HG03139 (cell line): ENCODE results near the gene SPO11.

Experiments used
- ATAC-seq: cut with Tn5 transposase; IDR thresholded peaks from one replicate; pipeline ENCODE4 v1.9.1; 2021; ENCODE audit not compliant: unreplicated experiment

SPO11 gene

DNA sequence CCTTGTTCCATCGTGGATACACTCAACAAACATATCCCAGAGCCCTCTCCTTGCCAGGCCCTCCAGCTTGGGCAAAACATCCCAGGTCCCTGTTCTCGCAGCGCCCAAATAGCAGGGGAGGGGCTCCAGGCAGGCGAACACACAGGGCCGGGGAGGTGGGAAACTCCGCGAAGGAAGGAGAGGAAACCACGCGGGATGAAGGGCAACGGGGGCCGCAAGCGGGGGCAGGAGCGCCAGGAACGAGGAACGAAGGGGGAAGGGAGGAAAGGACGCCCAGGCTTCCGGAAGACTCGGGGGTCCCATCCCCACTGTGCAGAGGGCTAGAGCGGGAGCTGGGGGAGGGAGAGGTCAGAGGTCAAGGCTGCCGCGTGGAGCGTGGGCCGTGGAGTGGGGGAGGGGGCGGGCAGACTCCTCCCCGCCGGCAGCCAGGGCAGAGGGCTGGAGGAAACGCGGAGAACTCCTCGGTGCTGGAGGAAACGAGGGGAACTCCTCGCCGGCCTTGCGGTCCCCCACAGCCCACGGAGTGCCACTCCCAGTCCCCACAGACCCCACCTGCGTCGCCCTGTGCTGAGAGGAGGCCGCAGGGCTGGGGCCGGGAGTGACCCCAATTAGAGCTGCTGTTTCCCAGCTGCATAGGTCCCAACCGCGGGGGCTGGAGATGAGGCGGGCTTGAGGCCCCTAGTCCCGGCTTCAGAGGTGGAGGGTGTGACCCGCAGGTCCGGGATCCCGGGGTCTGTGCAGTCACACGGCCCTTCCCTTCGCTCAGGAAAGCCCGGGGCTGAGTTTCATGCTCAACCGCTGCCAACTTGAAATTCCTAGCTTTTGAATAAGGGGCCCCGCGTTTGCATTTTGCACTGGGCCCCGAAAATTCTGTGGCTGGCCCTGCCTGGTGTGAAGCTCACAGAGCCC lies 60.3 kb downstream of the SPO11 start:
- no peak for ATAC-seq

DNA sequence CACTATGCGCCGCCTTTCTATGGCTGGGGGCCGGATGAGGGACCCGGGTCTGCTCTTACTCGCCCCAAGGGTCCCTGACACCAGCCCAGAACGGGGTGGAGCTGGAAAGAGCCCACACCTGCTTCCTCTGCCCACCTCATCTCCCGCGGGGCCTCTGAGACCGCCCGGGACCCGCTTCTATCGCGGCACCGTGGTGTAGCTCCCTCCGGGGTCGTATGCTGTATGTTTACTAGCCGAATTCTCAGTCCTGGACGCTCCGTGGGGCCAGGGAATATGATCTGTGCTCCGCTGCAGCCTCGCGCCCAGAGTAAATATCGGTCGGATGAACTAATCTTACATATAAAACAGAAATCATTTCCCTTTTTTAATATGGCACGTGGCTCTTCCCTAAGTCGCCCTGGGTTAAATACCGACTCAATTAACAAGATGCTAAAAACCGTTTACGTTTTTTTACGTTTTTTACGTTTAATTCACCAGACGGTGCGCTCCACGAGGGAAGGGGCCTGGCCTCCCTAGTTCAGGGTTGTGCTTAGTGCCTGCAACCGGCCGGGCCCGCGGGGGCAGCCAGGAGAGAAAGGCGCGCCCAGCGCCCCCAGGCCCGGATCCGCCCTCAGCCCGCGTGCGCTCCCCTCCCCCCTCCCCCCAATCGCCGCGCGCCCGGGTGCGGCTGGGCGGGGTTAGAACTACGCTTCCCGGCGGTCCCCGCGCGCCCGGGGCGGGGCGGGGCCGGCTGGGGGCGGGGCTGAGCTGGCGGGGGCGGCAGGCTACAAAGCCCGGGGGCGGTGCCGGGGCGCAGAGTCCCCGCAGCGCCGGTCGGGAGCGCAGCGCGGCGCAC lies 61.2 kb downstream of the SPO11 start, which contains the start of gene RBM38:
Gene RBM38, plus strand, starts transcription at position 793 of the 835 bp plus-strand sequence. CDS start 186 bp downstream, outside the sequence.
- peak; percentile 46 for ATAC-seq

- ATAC-seq = peak; percentile 3
These were observed 62.1 kb downstream of the SPO11 start for GRCh38 chr20:57391439-57392301.

GRCh38 chr20:57392512-57393271 lies 63.1 kb downstream of the SPO11 start:
- ATAC-seq = no peak
